Activated CD4-positive, alpha-beta T cell treated with anti-CD3 and anti-CD28 coated beads for 4 hours (primary cell): ENCODE measurements around the gene MS4A14.
"Not testable (repeated sequence)": the region's sequence is repeated elsewhere in the genome, so short reads cannot be mapped to it uniquely, and the experiment has no call there.

Experiments used
- DNase-seq, 2 donors: peaks; one replicate each; pipeline ENCODE4 v3.0.0-alpha.2; 2020

MS4A14 gene

GRCh38 chr11:60392361-60392760 lies 3.9 kb upstream of the MS4A14 start:
- no peak for DNase-seq

- no peak for DNase-seq
These were observed 3.2 kb upstream of the MS4A14 start for GRCh38 chr11:60393016-60393415.

GRCh38 chr11:60394666-60395380 lies 1.4 kb upstream of the MS4A14 start:
- DNase-seq: no peak

- DNase-seq: no peak
These were observed 540 bp downstream of the MS4A14 start for GRCh38 chr11:60396799-60397198.

- DNase-seq: no peak
These were observed 23.8 kb downstream of the MS4A14 start for GRCh38 chr11:60420015-60420414.

DNA sequence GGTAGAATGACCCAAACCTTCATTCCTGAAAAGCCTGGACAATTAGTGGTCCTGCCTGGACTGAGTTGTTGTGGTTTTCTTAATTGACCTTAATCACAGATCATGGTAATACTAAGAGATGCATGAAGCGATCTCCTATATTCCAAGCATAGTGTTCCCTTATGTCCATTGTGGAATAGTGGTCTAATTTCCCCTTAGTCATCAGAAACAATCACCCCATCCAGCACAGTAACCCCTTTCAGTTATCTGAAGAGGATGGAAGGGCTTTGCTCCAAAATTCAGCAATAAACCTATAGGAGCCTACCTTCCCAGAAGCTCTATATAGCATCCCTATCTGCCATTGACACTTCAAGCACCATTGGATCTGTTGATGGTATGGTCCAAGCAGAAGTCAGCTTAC lies 26.4 kb downstream of the MS4A14 start:
- DNase-seq: no peak

DNA sequence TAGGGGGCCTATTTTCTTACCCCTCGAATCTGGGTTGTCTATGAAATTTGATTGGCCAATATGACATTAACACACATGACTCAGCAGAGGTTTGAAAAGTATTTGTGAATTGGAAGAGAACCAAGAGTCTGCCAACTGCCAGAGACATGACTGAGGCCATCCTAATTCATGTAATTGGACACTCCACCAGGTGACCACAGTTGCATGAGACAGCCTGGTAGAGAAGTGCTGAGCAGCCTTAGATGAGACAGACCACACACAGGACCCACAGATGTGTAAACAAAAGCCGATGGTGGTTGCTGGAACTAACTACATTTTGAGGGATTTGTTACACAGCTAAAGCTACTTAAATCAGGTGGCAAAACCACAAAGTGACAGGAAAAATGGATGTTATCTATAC lies 32.3 kb downstream of the MS4A14 start:
- no peak for DNase-seq

- no peak for DNase-seq
These were observed 33.0 kb downstream of the MS4A14 start, which contains the start of gene MS4A5 for GRCh38 chr11:60429272-60429671. Gene MS4A5, plus strand, starts transcription at chr11:60429572. Its CDS starts 103 bp downstream, at chr11:60429675.

GRCh38 chr11:60431251-60431650 lies 35.0 kb downstream of the MS4A14 start:
- DNase-seq: no peak

GRCh38 chr11:60433401-60433800 lies 37.1 kb downstream of the MS4A14 start:
- no peak for DNase-seq

- no peak for DNase-seq
These were observed 50.8 kb downstream of the MS4A14 start for GRCh38 chr11:60447070-60447469.

GRCh38 chr11:60447846-60448245 lies 51.6 kb downstream of the MS4A14 start:
- DNase-seq: no peak

DNA sequence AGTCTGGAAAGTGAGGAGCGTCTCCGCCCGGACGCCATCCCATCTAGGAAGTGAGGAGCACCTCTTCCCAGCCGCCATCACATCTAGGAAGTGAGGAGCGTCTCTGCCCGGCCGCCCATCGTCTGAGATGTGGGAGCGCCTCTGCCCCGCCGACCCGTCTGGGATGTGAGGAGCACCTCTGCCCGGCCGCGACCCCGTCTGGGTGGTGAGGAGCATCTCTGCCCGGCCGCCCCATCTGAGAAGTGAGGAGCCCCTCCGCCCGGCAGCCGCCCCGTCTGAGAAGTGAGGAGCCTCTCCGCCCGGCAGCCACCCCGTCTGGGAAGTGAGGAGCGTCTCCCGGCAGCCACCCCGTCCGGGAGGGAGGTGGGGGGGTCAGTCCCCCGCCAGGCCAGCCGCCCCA lies 54.9 kb downstream of the MS4A14 start:
- not testable (repeated sequence) for DNase-seq

- DNase-seq: no peak
These were observed 58.0 kb downstream of the MS4A14 start for GRCh38 chr11:60454212-60454611.

GRCh38 chr11:60455531-60456042 lies 59.3 kb downstream of the MS4A14 start, which contains the start of gene MS4A1:
Gene MS4A1, plus strand, starts transcription at chr11:60455847. Its CDS starts 6,528 bp downstream, at chr11:60462375.
- no peak for DNase-seq

DNA sequence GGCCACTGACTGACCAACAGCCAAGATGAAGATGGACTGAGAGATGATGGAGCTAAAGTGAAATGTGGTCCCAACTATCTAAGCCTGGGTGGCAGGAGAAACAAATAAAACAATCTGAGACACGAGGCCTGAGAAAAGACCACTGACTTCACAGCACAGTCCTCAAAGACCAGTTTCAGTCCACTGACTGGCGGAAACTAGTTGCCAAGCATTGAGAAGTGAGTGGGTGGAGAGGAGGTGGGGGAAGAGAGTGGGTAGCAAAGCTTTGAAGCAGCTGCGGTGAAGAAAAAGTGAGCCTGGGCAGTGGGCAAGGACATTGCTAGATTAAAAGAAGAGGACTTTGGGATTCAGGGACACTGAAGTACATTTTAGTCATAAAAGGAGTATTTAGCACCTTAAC lies 61.3 kb downstream of the MS4A14 start:
- DNase-seq: no peak

DNA sequence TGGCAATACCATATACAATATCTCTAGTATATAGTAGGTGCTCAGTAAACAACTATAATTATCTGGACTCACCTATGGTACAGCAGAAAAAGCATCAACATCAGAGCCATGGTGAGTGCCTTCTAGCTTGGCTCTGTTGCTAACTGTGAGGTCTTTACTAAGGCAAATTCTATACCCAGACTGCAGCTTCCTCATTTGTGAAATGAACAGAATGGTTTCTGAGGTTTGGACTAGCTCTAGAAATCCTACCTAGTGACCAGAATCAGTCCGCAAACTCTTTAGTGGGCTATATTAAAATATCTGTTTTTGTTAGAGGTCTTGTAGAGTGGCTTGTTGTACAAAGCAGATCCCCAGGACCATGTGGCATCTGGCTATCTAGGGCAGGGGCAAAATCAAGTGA lies 63.1 kb downstream of the MS4A14 start:
- no peak for DNase-seq
